Endodermal cell (in vitro differentiated cells): Measurements from ENCODE around the gene TNRC6B. TPM values are rescaled to one million over a fixed set of nuclear protein-coding genes. Genes with fewer than 3 reads are reported as not detected.

Source experiments
- DNase-seq: peaks from one replicate; pipeline ENCODE4 v3.0.0-alpha.2; 2017
- H3K27ac ChIP-seq: 2 replicates; pipeline ENCODE4 v1.5.1; 2013; ENCODE audit warnings: mild to moderate bottlenecking, low read depth, low read length, moderate library complexity
- H3K27me3 ChIP-seq: 2 replicates; pipeline ENCODE4 v1.6.1; 2013; ENCODE audit warnings: mild to moderate bottlenecking, low read length, moderate library complexity; ENCODE audit not compliant: insufficient read depth, control insufficient read depth, poor library complexity, severe bottlenecking
- H3K36me3 ChIP-seq: 2 replicates; pipeline ENCODE4 v1.7.0; 2013; ENCODE audit warnings: mild to moderate bottlenecking, low read length, moderate library complexity; ENCODE audit not compliant: control insufficient read depth, insufficient read depth
- H3K4me1 ChIP-seq: one replicate; pipeline ENCODE4 v1.7.0; 2013; ENCODE audit warnings: low read length; ENCODE audit not compliant: control insufficient read depth, insufficient read depth
- H3K4me3 ChIP-seq: 2 replicates; pipeline ENCODE4 v1.5.1; 2013; ENCODE audit warnings: mild to moderate bottlenecking, low read length, moderate library complexity
- H3K9ac ChIP-seq: 2 replicates; pipeline ENCODE4 v1.6.1; 2013; ENCODE audit warnings: mild to moderate bottlenecking, low read length, moderate library complexity; ENCODE audit not compliant: poor library complexity, severe bottlenecking; ENCODE audit errors: extremely low read depth
- H3K9me3 ChIP-seq: 2 replicates; pipeline ENCODE4 v1.6.1; 2013; ENCODE audit warnings: mild to moderate bottlenecking, low read length, moderate library complexity; ENCODE audit not compliant: control insufficient read depth
- H3K27ac Mint-ChIP-seq: 2 replicates; pipeline ENCODE4 v1.8.0; 2020; ENCODE audit warnings: mixed read lengths
- H3K27me3 Mint-ChIP-seq: 2 replicates; pipeline ENCODE4 v1.8.0; 2021; ENCODE audit warnings: mild to moderate bottlenecking, mixed read lengths; ENCODE audit not compliant: insufficient read depth
- H3K36me3 Mint-ChIP-seq: 2 replicates; pipeline ENCODE4 v1.8.0; 2020; ENCODE audit warnings: low read depth, mixed read lengths
- H3K4me1 Mint-ChIP-seq: 2 replicates; pipeline ENCODE4 v1.8.0; 2020; ENCODE audit warnings: mixed read lengths
- H3K4me3 Mint-ChIP-seq: 2 replicates; pipeline ENCODE4 v1.8.0; 2020; ENCODE audit warnings: mild to moderate bottlenecking, moderate library complexity, mixed read lengths
- H3K9me3 Mint-ChIP-seq: 2 replicates; pipeline ENCODE4 v1.8.0; 2020; ENCODE audit warnings: mild to moderate bottlenecking, mixed read lengths
- CTCF ChIP-seq: fragments of 200-600 bp; sonication (generic); conservative IDR thresholded peaks from 2 replicates; pipeline ENCODE4 v1.5.0; 2021; ENCODE audit warnings: antibody characterized with exemption, mild to moderate bottlenecking
- WGBS, 2 experiments: methylation state at CpG; one replicate each; pipeline versions ENCODE4 v1.1.5 to v1.1.7; 2013; ENCODE audit warnings: missing lambda C conversion rate in 2 of 2, mixed read lengths in 1 of 2; ENCODE audit not compliant: insufficient coverage in 1 of 2, insufficient read length in 1 of 2; 5-methylcytosine and 5-hydroxymethylcytosine counted together
- total RNA-seq, 2 donors: library from RNA; stranded (reverse); fragmentation: NEBNext Ultra II Directional in 1 of 2; extraction: Animal tissue kit (Norgen Biotek cat#: 25700) in 1 of 2; gene quantifications; 2 replicates in 1 of 2; 3 replicates in 1 of 2; pipeline ENCODE4 v1.2.1, GENCODE V29; 2021

Gene TNRC6B
- total RNA-seq, 2 donors from 2014 or later = 57.5 to 62.5 TPM

DNA sequence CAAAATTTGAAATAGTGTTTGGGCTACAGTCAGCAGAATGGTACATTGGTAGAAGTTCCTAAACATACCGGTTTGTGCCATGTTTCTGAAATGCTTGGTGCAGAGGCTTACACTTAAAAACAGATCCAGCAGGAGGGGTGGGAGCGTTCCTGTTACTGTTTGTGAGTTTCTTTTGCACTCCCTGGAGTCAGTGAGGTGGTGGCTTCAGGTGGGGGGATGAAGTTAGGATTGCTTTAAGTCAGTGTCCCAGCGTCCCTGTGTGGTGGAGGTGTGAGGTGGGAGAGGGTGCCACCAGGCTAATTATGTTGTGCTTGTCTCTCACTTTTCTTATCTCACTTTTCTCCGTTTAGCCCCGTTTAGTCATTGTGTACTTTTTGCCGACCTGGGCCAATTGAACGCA, 9.7 kb downstream of the TNRC6B start:
- DNase-seq = peak; percentile 76

GRCh38 chr22:40189997-40190396, 12.3 kb downstream of the TNRC6B start:
- no peak for TF ChIP-seq CTCF
- Mint-ChIP-seq H3K4me3 (no peak overlapping the region), H3K4me1 (peaks cover 80% of the 10 kb centered on the region), H3K27ac (peak overlapping the region; percentile 8), H3K9me3 (peaks cover 5% of the 10 kb centered on the region), H3K36me3 (peaks cover 10% of the 10 kb centered on the region), H3K27me3 (no peaks in the 10 kb centered on the region)
- Histone ChIP-seq H3K4me3 (no peak overlapping the region), H3K4me1 (peaks cover 32% of the 10 kb centered on the region), H3K9ac (no peak overlapping the region), H3K36me3 (no peaks in the 10 kb centered on the region), H3K27ac (no peak overlapping the region), H3K27me3 (no peaks in the 10 kb centered on the region), H3K9me3 (no peaks in the 10 kb centered on the region)
- WGBS, 2 experiments = 87% methylated on average over 1 of the region's 1 CpG; no CpG with 5 or more reads in 1 of the 2 experiments
- DNase-seq = no peak

More for the DNA sequence above, 9.7 kb downstream of the TNRC6B start:
- peak; percentile 42 for TF ChIP-seq CTCF
- peaks cover 31% of the 10 kb centered on the region for H3K4me1 ChIP-seq
- H3K9me3 ChIP-seq = no peaks in the 10 kb centered on the region
- H3K36me3 ChIP-seq = no peaks in the 10 kb centered on the region
- 48 to 90% methylated on average over 2 to 5 of the region's 7 CpGs for WGBS, 2 experiments
- H3K4me3 Mint-ChIP-seq = peak overlapping the region; percentile 18
- H3K9ac ChIP-seq = no peak overlapping the region
- no peaks in the 10 kb centered on the region for H3K27me3 Mint-ChIP-seq
- peaks cover 10% of the 10 kb centered on the region for H3K36me3 Mint-ChIP-seq
- no peaks in the 10 kb centered on the region for H3K27me3 ChIP-seq
- H3K4me3 ChIP-seq = peak overlapping the region; percentile 46
- H3K27ac ChIP-seq = no peak overlapping the region
- H3K4me1 Mint-ChIP-seq = peaks cover 74% of the 10 kb centered on the region
- peaks cover 5% of the 10 kb centered on the region for H3K9me3 Mint-ChIP-seq
- peak overlapping the region; percentile 78 for H3K27ac Mint-ChIP-seq

GRCh38 chr22:40190501-40190900, 12.8 kb downstream of the TNRC6B start:
- Histone ChIP-seq H3K27ac (no peak overlapping the region), H3K9me3 (no peaks in the 10 kb centered on the region), H3K4me3 (peak overlapping the region; percentile 15), H3K4me1 (peaks cover 32% of the 10 kb centered on the region), H3K36me3 (no peaks in the 10 kb centered on the region), H3K27me3 (no peaks in the 10 kb centered on the region), H3K9ac (no peak overlapping the region)
- Mint-ChIP-seq H3K27me3 (no peaks in the 10 kb centered on the region), H3K4me3 (no peak overlapping the region), H3K4me1 (peaks cover 77% of the 10 kb centered on the region), H3K36me3 (peaks cover 10% of the 10 kb centered on the region), H3K27ac (peak overlapping the region; percentile 23), H3K9me3 (peaks cover 5% of the 10 kb centered on the region)
- no peak for TF ChIP-seq CTCF
- 45% methylated on average over 2 of the region's 2 CpGs; no CpG with 5 or more reads in 1 of the 2 experiments for WGBS, 2 experiments
- DNase-seq = peak; percentile 68
